HL-60/S4 treated with phorbol 12-myristate 13-acetate at 8.2 ng/mL for 4 days and 3 days (cell line): ENCODE results near the gene C4orf17.
"Not testable (repeated sequence)": the region's sequence is repeated elsewhere in the genome, so short reads cannot be mapped to it uniquely, and the experiment has no call there.

Source experiments
- in situ Hi-C: fragments of 300-500 bp; cut with MboI; formaldehyde crosslinking; loops from 2 replicates; pipeline ENCODE4 v1.15.0; 2022; ENCODE audit warnings: low sequenced_read_pairs

C4orf17 gene

GRCh38 chr4:99510721-99511120 lies at the start of gene C4orf17:
C4orf17 (plus strand) TSS chr4:99511021; CDS start chr4:99513082, 2,061 bp downstream.
- in situ Hi-C loops = no loop called here

- in situ Hi-C loops = no loop called here
Measured at GRCh38 chr4:99461623-99462401, 49.0 kb upstream of the C4orf17 start.

- in situ Hi-C loops = no loop called here
Measured at GRCh38 chr4:99462875-99463464, 47.9 kb upstream of the C4orf17 start.

- in situ Hi-C loops = no loop called here
Measured at GRCh38 chr4:99463566-99463965, 47.3 kb upstream of the C4orf17 start.

GRCh38 chr4:99467887-99468286 lies 42.9 kb upstream of the C4orf17 start:
- in situ Hi-C loops = no loop called here

GRCh38 chr4:99468889-99469288 lies 41.9 kb upstream of the C4orf17 start:
- in situ Hi-C loops = no loop called here

- in situ Hi-C loops = no loop called here
Measured at GRCh38 chr4:99471349-99471748, 39.5 kb upstream of the C4orf17 start.

GRCh38 chr4:99471896-99472295 lies 38.9 kb upstream of the C4orf17 start:
- in situ Hi-C loops = no loop called here

- in situ Hi-C loops = no loop called here
Measured at GRCh38 chr4:99473131-99473530, 37.7 kb upstream of the C4orf17 start.

- in situ Hi-C loops = no loop called here
Measured at GRCh38 chr4:99483636-99484035, 27.2 kb upstream of the C4orf17 start.

- in situ Hi-C loops = no loop called here
Measured at GRCh38 chr4:99485212-99485611, 25.6 kb upstream of the C4orf17 start.

- in situ Hi-C loops = not testable (repeated sequence)
Measured at GRCh38 chr4:99486648-99487047, 24.2 kb upstream of the C4orf17 start.

GRCh38 chr4:99490286-99490685 lies 20.5 kb upstream of the C4orf17 start:
- in situ Hi-C loops = no loop called here

- in situ Hi-C loops = no loop called here
Measured at GRCh38 chr4:99504804-99505502, 5.9 kb upstream of the C4orf17 start.

- in situ Hi-C loops = no loop called here
Measured at GRCh38 chr4:99506781-99507180, 4.0 kb upstream of the C4orf17 start.

GRCh38 chr4:99507349-99507748 lies 3.5 kb upstream of the C4orf17 start:
- in situ Hi-C loops = no loop called here

- in situ Hi-C loops = no loop called here
Measured at GRCh38 chr4:99507762-99508161, 3.1 kb upstream of the C4orf17 start.

GRCh38 chr4:99518601-99519295 lies 7.9 kb downstream of the C4orf17 start:
- in situ Hi-C loops = no loop called here

- in situ Hi-C loops = no loop called here
Measured at GRCh38 chr4:99529228-99529627, 18.4 kb downstream of the C4orf17 start.

GRCh38 chr4:99529956-99530355 lies 19.1 kb downstream of the C4orf17 start:
- in situ Hi-C loops = no loop called here

- in situ Hi-C loops = not testable (repeated sequence)
Measured at GRCh38 chr4:99534699-99535098, 23.9 kb downstream of the C4orf17 start.
